Stimulated activated CD4-positive, alpha-beta T cell treated with anti-CD3 and anti-CD28 coated beads, Interleukin-15, amount 100 ng/mL, for 24 hours (primary cell): ENCODE data around the gene SLC27A1.
A peak's percentile ranks its signal among the peaks of the same experiment; 100 is the strongest.

Experiments used
- DNase-seq: peaks from one replicate; pipeline ENCODE4 v3.0.0-alpha.2; 2020

Gene SLC27A1

DNA sequence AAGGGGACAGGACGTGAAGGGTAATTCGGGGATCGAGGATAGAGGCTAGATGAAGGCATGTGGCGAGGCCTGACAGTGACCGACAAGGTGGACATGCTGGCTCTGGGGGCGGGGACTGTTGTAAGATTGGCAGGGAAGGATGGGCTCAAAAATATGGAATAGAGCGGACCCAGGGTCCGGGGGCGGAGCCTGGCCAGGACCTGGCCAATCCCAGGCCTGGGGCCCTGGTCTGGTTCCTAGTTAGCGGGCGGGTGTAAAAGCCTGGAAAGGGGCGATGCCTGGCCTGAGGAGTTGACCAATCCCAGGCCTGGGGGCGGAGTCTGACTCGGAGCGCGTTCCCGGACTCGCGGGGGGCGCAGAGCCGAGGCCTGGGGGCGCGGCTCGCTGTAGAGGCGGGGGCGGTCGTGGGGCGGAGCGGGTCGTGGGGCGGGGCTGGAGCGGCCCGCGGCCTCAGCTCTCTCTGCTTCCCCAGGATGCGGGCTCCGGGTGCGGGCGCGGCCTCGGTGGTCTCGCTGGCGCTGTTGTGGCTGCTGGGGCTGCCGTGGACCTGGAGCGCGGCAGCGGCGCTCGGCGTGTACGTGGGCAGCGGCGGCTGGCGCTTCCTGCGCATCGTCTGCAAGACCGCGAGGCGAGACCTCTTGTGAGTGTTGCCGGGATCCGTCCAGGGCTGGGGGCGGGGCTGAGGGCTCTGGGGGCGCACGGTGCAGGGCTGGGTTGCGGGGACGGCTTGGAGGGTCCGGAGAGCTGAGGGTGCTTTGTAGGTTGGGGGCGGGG is at the start of gene SLC27A1:
SLC27A1 (plus strand) TSS at position 457 of the 774 bp plus-strand sequence; CDS start at position 474, 17 bp downstream.
- DNase-seq, result peak; percentile 96

DNA sequence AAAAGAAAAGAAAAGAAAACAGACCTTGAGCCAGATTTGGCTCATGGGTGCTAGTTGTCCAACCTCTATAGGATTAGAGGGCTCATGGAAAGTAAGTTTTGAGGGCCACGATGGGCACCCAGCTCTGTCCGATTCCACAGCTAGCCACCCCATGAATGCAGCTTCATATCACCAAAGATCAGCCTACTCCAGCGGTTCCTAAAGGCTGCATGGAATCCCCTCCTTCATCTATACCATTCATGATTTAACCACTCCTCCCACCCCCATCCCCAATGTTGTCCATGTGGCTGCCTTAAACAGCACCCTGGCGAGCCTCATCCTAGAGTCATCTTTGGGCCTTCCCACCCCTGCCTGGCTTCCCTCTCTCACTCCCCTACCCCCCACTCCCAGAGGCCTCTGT is 48.4 kb upstream of the SLC27A1 start:
- no peak for DNase-seq

DNA sequence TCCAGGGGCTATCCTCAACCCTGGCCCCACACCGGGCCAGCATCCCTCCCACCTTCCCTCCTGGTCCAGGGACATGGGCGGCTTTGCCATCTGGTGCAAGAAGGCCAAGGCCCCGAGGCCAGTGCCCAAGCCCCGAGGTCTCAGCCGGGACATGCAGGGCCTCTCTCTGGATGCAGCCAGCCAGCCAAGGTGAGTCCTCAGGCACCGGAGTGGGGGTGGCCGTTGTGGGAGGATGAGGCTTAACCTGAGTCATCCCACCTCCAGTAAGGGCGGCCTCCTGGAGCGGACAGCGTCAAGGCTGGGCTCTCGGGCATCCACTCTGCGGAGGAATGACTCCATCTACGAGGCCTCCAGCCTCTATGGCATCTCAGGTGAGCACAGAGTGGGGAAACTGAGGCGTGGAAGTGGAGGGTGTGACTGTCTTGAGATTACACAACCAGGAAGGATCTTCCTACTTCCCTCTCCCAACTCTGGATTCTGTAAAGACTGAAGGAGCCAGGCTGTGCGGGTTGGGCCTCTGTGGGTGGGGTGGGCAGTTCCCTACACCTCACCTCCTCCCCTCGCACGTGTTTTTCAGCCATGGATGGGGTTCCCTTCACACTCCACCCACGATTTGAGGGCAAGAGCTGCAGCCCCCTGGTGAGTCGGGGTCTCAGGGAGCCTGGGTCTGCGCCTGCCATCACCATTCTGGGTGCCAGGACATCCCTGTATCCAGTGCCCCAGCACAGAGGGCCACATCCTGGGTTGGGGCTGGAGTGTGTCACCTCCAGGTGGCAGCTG is 46.7 kb upstream of the SLC27A1 start:
- no peak for DNase-seq

DNA sequence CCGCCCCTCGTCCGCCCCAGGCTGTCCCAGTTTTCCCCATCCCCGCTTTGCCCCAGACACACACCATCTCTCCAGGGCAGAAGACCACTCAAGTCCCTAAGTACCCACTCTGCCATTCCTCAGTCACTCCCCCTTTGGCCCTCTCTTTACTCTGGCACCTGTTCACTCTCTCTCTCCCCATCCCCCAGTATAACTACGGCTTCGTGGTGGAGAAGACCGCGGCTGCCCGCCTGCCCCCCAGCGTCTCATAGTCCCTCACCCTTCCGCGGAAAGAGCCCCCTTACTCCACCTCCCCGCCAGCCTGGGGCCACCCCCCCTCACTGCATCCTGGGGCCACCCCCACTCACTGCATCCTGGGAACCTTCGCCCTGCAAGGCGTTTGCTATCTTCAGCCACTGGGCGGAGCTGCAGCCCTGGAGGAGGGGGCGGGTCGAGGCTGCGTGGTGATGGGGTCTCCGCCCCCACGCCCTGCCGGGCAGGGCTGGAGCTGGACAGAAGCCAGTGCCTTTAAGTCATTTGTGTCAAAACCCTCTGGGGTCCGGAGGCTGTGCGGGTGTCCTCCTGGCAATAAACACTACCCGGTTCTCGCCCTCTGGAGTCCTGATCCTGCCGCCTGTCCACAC is 45.5 kb upstream of the SLC27A1 start:
- peak; percentile 54 for DNase-seq

DNA sequence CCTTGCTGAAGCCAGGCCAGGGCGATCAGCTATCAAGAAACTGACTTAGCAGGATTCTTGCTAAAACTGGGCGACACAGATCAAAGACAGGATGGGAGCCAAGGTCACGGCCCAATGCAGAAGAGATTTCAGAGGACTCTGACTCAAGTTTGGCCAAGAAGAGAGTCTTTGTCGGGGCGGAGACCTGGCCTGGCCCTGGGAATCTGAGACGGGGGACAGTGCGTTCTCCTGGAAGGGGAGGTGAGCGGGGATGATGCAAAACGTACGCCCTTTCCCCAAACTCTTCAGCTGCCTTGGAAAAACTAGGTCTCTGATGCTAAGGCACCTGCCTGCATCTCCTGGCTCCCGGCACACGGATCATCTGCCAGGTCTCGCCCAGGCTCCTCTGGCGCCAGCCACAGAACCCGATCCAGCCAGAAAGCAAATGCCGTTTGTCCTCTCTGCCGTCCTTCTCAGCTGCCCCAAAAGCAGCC is 40.6 kb upstream of the SLC27A1 start:
- no peak for DNase-seq

DNA sequence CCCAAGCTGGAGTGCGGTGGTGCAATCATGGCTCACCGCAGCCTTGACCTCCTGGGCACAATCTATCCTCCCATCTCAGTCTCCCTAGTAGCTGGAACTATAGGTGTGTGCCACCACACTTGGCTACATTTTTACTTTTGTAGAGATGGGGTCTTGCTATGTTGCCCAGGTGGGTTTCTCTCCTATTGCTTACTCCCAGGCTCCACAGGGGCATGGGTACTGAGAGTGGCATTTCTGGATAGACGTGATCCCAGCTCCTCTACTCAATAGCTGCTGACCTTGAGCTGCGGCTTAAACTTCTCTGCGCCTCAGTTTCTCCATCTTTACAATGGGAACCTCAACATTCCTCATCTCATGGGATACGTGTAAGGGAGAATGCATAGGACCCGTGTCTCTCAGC is 38.9 kb upstream of the SLC27A1 start:
- no peak for DNase-seq

DNA sequence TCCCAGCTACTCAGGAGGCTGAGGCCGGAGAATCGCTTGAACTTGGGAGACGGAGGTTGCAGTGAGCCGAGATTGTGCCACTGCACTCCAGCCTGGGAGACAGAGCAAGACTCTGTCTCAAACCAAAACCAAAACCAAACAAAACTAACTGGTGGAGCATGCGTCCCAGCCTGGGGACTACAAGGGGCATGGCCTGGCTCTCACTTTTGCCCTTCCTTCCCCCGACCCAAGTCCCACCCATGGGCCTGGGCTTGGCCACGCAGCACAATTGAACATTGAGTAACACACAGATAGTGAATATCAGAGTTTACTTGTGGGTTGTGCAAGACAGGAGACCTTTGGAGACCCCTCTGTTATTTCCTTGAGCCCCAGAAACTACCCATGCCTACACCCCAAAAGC is 35.1 kb upstream of the SLC27A1 start:
- no peak for DNase-seq

DNA sequence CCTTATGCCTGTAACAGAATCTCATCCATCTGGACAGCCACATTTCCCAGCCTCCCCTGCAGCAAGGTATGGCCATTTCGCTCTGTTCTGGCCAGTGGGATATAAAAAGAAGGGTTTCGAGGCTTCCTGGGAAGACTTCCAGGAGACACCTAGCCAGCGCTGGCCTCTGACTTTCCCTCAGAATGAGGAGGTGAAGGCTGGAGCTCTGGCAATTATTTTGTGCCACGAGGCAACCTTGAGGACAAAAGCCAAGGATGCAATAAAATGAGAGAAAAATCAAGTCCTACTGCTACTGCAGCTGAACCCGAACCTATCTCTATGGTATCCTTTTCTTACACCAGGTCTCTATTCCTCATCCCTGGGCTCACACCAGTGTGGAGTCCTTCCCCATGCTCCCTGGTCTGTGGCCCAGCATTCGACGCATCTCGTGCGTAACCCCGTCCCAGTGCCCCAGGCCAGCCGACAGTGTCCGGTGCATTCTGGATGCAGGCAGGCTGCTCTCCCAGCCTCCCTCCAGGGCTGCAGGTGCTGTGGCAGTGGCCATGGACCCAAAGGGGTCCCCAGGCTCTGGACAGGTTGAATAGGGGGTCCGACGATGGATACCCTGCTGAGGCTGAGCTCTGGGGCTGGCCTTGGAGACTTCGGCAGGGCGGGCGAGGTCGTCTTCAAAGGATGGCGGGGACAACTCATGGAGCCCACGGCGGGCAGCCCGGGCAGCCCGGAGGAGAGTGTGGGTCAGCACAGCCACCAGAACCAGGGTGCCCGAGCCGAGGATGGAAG is 34.0 kb upstream of the SLC27A1 start:
- no peak for DNase-seq

DNA sequence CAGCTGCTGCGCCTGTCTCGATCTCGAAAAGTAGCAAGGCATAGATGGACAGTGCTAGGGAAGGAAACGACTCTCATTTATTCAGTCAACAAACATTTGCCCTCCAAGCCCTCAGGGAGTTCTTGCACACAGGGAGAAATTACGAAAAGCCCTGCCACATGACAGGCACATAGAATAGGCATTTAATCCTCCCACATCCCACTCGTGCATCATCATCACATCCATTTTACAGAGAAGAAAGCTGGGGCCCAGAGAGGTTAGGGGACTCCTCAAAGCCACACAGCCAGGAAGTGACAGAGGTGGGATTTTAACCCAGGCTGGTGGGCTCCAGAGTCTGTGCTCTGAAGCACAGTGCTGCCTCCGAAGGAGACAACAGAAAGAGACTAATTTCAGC is 33.5 kb upstream of the SLC27A1 start:
- no peak for DNase-seq

DNA sequence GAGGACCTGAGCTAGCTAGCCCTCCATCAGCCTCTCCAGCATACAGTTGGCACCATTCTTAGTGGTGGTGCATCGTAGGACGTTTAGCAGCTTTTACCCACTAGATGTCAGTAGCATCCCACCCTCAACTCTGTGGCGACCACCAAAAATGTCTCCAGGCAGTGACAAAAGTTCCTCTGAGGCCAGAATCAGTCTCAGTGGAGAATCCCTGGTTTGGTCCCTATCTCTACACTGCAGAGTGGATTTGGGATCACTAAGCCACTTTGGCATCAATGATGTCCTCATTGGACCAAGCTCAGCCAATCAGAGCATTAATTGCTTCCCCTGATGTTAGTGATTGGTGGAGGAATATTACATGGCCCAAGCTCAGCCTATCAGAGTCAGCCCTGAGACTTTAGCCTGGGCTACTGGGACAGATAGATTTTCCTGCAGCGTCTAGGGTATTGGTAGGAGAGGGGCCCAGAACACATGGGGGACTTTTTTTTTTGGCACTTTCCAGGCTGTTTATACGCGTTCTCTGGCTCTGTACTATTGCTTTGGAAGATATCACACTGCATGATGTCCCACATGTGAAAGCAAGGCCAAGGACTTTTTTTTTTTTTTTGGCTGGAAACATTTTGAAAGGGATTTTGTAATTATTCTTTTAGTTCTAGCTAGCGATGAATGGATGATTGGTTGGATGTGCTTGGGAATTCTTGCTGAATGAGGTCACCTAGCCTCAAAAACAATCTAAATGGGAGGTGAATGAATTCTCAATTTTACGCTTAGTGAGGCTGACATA is 28.9 kb upstream of the SLC27A1 start:
- peak; percentile 27 for DNase-seq

DNA sequence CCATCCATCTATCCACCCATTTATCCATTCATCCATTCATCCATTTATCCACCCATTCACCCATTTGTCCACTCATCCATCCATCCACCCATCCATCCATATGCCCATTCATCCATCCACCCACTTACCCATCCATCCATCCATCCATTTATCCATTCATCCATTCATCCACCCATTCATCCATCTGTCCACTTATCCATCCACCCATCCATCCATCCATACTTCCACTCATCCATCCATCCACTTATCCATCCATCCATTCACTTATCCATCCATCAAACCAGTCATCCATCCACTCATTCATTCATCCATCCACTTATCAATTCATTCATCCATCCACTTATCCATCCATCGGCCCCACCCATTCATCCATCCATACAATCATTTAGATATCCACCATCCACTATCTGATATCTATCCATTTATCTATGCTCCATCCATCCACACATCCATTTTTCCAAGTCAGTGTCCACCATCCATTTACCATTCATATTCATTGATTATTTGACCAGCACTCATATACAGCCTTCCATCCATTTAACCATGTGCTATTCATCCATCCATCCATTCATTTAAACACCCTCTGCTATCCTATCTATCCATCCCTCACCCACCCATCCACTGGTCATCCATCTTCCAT is 24.7 kb upstream of the SLC27A1 start:
- DNase-seq, result no peak

DNA sequence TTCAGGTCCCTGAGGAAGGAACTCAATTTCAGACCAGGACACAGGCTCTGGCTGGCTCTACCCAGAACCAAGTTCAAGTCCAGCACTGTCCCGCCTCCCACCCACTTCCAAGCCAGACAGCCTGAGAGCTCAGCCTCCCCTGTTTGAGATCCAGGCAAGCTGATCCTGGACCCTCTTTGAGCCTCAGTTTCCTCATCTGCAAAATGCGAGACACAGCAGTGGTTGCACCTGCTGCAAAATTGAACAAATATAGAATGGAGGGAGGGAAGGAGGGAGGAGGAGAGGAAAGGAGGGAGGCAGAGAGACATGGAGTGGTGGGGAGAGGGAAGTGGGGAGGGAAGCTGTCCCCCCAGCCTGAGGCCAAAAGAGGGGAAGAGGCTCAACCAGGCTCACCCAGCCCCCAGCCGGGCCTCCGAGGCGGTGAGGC is 22.6 kb upstream of the SLC27A1 start:
- no peak for DNase-seq

DNA sequence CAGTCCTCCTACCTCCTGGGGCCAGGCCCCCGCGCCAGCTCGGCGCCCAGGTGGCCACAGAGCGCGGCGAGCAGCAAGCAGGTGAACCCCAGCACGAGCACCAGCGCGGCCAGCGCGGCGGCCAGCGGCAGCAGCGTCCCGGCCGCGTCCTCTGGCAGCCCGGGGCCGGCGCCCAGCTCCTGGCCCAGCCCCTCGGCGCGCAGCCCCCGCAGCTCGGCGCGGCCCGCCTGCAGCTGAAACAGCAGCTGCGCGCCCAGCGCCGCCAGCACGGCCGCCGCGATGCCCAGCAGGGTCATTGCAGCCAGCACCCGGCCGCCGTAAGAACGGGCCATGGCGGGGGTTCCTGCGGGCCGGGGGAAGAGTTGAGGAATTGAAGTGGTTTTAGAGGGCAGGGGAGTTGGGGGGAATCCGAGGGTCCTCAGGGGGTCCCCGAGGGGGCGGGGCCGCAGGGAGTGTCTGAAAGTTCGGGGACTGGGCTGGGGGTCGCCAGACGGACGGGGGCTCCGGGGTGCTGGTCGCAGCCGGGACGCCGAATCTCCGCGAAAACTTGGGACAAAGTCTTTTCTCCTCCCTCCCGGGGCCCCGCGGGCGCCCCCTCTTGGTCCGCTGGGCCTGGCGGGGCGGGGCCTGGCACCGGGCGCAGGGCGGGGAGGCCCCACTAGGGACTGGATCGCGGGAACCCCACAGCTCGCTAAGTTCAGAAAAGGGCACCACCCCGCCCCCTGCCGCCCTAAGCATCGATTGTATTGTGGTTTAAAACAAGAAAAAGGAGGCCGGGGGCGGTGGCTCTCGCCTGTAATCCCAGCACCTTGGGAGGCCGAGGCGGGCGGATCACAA is 22.0 kb upstream of the SLC27A1 start, which contains the start of gene TMEM221:
TMEM221 (minus strand) TSS at position 538 of the 837 bp plus-strand sequence; CDS start at position 332, 206 bp downstream.
- peak; percentile 73 for DNase-seq

DNA sequence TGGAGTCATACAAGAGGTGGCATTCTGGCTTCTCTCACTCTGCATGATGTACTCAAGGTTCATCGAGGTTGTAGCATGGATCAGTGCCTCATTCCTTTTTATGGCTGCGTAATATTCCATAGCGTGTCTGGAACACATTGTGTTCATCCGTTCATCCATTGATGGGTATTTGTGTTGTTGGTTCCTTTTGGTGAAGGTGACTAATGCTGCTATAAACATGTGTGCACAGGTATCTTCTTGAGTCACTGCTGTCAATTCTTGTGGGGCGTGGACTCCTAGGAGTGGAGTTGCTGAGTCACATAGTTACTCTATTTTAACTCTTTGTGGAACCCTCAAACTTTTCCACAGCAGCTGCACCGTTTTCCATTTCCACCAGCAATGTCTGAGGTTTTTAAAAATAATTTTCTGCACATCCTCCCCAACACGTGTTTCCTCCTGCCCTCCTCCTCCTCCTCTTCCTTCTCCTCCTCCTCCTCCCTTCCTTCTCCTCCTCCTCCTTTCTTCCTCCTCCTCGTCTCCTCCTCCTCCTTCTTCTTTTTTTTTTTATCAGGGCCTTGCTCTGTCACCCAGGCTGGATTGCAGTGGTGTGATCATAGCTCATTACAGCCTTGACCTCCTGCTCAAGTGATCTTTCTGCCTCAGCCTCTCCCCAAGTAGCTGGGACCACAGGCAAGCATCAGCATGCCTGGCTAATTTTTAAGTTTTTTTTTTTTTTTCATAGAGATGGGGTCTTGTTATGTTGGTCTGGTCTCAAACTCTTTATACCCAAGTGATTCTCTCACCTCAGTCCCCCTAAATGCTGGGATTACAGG is 19.9 kb upstream of the SLC27A1 start:
- DNase-seq, result peak; percentile 73

DNA sequence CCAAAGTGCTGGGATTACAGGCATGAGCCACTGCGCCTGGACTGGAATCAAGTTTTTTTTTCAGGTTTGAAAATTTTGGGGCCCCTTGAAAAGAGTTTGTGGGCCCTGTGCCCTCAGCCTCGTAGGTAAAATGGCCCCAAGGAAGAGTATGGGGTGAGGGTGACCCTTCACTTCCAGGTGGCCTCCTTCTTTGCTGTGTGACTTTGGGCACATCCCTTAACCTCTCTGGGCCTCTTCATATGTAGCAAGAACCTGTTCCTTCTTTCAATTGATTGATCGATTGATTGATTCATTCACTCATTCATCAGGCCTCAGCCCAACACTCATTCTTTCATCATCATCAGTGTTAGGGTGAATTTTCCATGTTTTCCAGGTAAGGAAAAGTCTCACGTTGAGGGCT is 18.5 kb upstream of the SLC27A1 start:
- no peak for DNase-seq

DNA sequence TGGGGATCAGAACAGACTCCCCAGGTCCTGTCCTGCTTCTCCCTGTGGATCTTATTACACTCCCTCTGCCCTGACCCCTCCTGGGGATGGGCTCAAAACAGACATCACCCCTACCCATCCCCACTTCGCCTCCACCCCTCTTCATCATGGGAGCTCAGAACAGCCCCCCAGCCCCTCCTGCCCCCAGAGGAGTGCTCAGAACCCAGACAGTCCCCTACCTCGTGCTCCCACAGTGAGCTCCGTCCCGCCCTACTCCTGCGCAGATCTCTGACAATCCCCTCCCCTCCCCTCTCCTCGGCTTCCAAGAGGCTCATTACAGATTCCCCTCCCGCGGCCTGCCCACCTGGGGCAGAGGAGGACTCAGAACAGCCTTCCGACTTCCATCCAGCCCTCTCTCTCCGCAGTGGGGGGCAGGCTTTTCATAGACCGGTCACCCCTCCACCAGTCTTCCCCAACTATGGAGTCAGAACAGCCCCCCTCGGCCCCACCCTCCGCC is 15.7 kb upstream of the SLC27A1 start:
- DNase-seq, result no peak

DNA sequence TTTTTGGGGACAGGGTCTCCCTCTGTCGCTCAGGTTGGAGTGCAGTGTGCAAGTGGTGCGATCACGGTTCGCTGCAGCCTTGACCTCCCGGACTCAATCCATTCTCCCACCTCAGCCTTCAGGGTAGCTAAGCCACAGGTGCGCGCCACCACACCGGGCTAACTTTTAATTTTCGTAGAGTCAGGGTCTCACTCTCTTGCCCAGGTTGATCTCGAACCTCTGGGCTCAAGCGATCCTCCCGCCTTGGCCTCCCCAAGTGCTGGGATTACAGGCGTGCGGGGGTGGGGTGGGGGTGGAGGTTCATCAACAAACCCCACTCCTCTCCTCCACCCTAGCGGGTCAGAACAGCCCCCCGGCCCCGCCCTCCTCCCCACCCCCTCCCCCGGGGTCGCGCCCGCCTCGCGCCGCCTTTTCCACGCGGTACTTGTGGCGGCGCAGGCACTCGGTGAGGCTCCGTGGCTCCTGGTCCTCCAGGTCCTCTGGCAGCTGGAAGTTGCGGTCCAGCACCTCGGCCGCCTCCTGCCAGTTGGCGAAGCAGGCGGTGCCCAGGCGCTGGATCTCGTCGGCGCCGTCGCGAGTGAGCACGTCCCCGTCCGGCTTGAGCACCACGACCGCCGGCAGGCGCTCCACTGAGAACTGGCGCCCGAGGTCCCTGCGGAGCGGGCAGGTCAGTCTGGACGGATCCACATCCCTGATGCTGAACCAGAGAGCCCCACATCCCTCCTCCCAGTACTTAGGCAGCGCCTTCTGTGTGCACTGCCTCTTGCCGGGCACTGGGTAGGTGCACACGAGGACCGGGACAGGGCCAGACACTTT is 14.8 kb upstream of the SLC27A1 start:
- DNase-seq, result no peak

DNA sequence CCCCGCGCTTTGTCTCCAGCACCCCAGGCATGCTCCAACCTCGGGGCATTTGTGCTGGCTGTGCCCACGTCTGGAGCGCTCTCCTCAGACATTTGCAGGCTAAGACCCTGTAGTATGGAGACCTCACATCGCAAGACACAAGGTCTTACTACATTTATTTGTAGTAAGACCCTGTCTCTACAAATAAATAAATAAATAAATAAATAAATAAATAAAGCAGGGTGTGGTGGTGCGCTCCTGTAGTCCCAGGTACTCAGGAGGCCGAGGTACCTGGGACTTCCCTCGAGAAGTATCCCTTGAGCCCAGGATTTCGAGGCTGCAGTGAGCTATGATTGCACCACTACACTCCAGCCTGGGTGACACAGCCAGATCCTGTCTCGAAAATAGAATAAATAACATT is 14.2 kb upstream of the SLC27A1 start:
- no peak for DNase-seq
